COLO829 (cell line): ENCODE data around the gene ARL6IP4.
A peak's percentile ranks its signal among the peaks of the same experiment; 100 is the strongest.

ENCODE experiments used
- DNase-seq: peaks from one replicate; pipeline ENCODE4 v3.0.0; 2012; ENCODE audit warnings: low spot score

The ARL6IP4 gene

GRCh38 chr12:122958198-122958888 is 22.1 kb upstream of the ARL6IP4 start:
- DNase-seq, result no peak

GRCh38 chr12:122959566-122960192 is 20.8 kb upstream of the ARL6IP4 start:
- no peak for DNase-seq

GRCh38 chr12:122960193-122960569 is 20.3 kb upstream of the ARL6IP4 start:
- no peak for DNase-seq

GRCh38 chr12:122961531-122962329 is 18.8 kb upstream of the ARL6IP4 start:
- DNase-seq, result no peak

GRCh38 chr12:122963941-122964265 is 16.6 kb upstream of the ARL6IP4 start:
- DNase-seq, result no peak

- DNase-seq, result no peak
Observed at GRCh38 chr12:122964439-122965257, 15.8 kb upstream of the ARL6IP4 start.

GRCh38 chr12:122965321-122965751 is 15.1 kb upstream of the ARL6IP4 start:
- no peak for DNase-seq

GRCh38 chr12:122965851-122966742 is 14.4 kb upstream of the ARL6IP4 start, which contains the start of gene ABCB9:
TSS of gene ABCB9 (minus strand) at chr12:122966463. CDS start at chr12:122960235, 6,228 bp downstream.
- peak; percentile 98 for DNase-seq

- DNase-seq, result no peak
Observed at GRCh38 chr12:122966743-122967550, 13.5 kb upstream of the ARL6IP4 start.

- DNase-seq, result no peak
Observed at GRCh38 chr12:122968104-122968503, 12.4 kb upstream of the ARL6IP4 start.

GRCh38 chr12:122969676-122970075 is 10.8 kb upstream of the ARL6IP4 start:
- DNase-seq, result no peak

- peak; percentile 97 for DNase-seq
Observed at GRCh38 chr12:122974274-122974891, 6.1 kb upstream of the ARL6IP4 start.

- DNase-seq, result peak; percentile 88
Observed at GRCh38 chr12:122974892-122975789, 5.3 kb upstream of the ARL6IP4 start, which contains the start of gene OGFOD2. TSS of gene OGFOD2 (plus strand) at chr12:122975244. CDS start at chr12:122975252, 8 bp downstream.

- DNase-seq, result no peak
Observed at GRCh38 chr12:122975790-122976647, 4.5 kb upstream of the ARL6IP4 start.

- no peak for DNase-seq
Observed at GRCh38 chr12:122976648-122976975, 3.9 kb upstream of the ARL6IP4 start.

- DNase-seq, result no peak
Observed at GRCh38 chr12:122977153-122977552, 3.3 kb upstream of the ARL6IP4 start.

GRCh38 chr12:122977655-122978392 is 2.7 kb upstream of the ARL6IP4 start:
- DNase-seq, result no peak
